ENCODE results near the gene MMP25. TPM values are rescaled to one million over a fixed set of nuclear protein-coding genes. Genes with fewer than 3 reads are reported as not detected.
A peak's percentile ranks its signal among the peaks of the same experiment; 100 is the strongest.

The MMP25 gene
- total and polyA plus RNA-seq, 9 of the 15 experiments (the other 6 are each of a cell fraction or from before 2014, with no cell fraction given), result 0.03 to 0.04 TPM; not detected in 7

DNA sequence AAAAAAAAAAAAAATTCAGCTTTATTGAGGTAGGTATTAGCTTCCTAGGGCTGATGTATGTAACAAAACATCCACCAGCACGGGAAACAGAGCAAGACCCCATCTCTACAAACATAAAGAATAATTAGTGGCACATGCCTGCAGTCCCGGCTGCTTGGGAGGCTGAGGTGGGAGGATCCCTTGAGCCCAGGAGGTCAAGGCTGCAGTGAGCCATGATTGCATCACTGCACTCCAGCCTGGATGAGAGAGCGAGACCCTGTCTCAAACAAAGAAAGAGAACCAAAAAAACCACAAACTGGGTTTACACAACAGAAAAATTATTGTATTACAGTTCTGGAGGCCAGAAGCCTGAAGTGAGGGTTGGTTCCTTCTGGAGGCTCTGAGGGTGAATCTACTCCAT, 4.0 kb upstream of the MMP25 start:
- DNase-seq (ENCODE audit: extremely low read depth in 1 of 4, low spot score in 3 of 4) (no peak), FAIRE-seq (no peak), ATAC-seq (no peak)
- no peak overlapping the region for H3K4me3 ChIP-seq
- H3K9me3 ChIP-seq (replicated peaks; ENCODE audit: control insufficient read depth, insufficient read depth, low read depth, low read length), result no peaks in the 10 kb centered on the region
- peaks cover 43 to 73% of the 10 kb centered on the region in 2 experiments for H3K27me3 ChIP-seq (ENCODE audit: control insufficient read depth in 2 of 2, insufficient read depth in 2 of 2, low read length in 2 of 2)
- TF ChIP-seq, protein P1, sequence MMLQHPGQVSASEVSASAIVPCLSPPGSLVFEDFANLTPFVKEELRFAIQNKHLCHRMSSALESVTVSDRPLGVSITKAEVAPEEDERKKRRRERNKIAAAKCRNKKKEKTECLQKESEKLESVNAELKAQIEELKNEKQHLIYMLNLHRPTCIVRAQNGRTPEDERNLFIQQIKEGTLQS (IDR thresholded peaks at IDR 0.05), result peak; percentile 78
- TF ChIP-seq, protein P1 (CRISPR knock-in tag; conservative IDR thresholded peaks at IDR 0.05), result no peak
- TF ChIP-seq KLF13 (tag; IDR thresholded peaks at IDR 0.05; ENCODE audit: borderline replicate concordance, low read depth), result no peak
- no peak for TF ChIP-seq DNMT1 (IDR thresholded peaks at IDR 0.05)
- no peak for TF ChIP-seq POLR2B (IDR thresholded peaks at IDR 0.05; ENCODE audit: low read depth, partially characterized antibody)
- peak; percentile 53 for TF ChIP-seq CEBPB (tag; IDR thresholded peaks at IDR 0.05)
- peak; percentile 73 for TF ChIP-seq CEBPG (CRISPR knock-in tag; IDR thresholded peaks at IDR 0.05)
- TF ChIP-seq CEBPG (tag; conservative IDR thresholded peaks at IDR 0.05 in 1 of 2, IDR thresholded peaks at IDR 0.05 in 1 of 2), result peak in 1 of 2 experiments; percentile 60; a peak in 2 of 4 replicates
- TF ChIP-seq, protein P2, sequence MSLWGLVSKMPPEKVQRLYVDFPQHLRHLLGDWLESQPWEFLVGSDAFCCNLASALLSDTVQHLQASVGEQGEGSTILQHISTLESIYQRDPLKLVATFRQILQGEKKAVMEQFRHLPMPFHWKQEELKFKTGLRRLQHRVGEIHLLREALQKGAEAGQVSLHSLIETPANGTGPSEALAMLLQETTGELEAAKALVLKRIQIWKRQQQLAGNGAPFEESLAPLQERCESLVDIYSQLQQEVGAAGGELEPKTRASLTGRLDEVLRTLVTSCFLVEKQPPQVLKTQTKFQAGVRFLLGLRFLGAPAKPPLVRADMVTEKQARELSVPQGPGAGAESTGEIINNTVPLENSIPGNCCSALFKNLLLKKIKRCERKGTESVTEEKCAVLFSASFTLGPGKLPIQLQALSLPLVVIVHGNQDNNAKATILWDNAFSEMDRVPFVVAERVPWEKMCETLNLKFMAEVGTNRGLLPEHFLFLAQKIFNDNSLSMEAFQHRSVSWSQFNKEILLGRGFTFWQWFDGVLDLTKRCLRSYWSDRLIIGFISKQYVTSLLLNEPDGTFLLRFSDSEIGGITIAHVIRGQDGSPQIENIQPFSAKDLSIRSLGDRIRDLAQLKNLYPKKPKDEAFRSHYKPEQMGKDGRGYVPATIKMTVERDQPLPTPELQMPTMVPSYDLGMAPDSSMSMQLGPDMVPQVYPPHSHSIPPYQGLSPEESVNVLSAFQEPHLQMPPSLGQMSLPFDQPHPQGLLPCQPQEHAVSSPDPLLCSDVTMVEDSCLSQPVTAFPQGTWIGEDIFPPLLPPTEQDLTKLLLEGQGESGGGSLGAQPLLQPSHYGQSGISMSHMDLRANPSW (CRISPR knock-in tag; IDR thresholded peaks at IDR 0.05), result no peak
- no peak for TF ChIP-seq HDGF (IDR thresholded peaks at IDR 0.05)
- TF ChIP-seq, protein P3, sequence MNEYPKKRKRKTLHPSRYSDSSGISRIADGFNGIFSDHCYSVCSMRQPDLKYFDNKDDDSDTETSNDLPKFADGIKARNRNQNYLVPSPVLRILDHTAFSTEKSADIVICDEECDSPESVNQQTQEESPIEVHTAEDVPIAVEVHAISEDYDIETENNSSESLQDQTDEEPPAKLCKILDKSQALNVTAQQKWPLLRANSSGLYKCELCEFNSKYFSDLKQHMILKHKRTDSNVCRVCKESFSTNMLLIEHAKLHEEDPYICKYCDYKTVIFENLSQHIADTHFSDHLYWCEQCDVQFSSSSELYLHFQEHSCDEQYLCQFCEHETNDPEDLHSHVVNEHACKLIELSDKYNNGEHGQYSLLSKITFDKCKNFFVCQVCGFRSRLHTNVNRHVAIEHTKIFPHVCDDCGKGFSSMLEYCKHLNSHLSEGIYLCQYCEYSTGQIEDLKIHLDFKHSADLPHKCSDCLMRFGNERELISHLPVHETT (CRISPR knock-in tag; conservative IDR thresholded peaks at IDR 0.05 in 1 of 2, IDR thresholded peaks at IDR 0.05 in 1 of 2), result no peak
- H3K27ac ChIP-seq (ENCODE audit: extremely low read depth, low read depth, low read length), result no peak overlapping the region
- H3K9me1 ChIP-seq (ENCODE audit: control insufficient read depth, insufficient read depth, low read length), result no peaks in the 10 kb centered on the region
- WGBS (ENCODE audit: insufficient coverage, low coverage, missing lambda C conversion rate), result 8% methylated on average over 3 of the region's 3 CpGs
- no peak overlapping the region for H3K4me2 ChIP-seq (ENCODE audit: insufficient read depth, low read length)
- ChIA-PET POLR2A (no interaction called here), CTCF (ENCODE audit: low intra/inter-chr PET ratio) (no interaction called here)
- no peak overlapping the region for H3K9ac ChIP-seq (ENCODE audit: insufficient read depth in 1 of 2, low read depth in 2 of 2, low read length in 2 of 2)
- BruUV-seq (replicated peaks), result no TSS peak
- H3K4me1 ChIP-seq (replicated peaks in 1 of 2; ENCODE audit: control insufficient read depth in 2 of 2, insufficient read depth in 2 of 2, low read length in 2 of 2), result peaks cover 0 to 24% of the 10 kb centered on the region in 2 experiments; a peak in 3 of 5 replicates
- intact Hi-C loops (cut with micrococcal nuclease) (no loop called here), in situ Hi-C loops (cut with MboI) (no loop called here)
- H3K79me2 ChIP-seq (ENCODE audit: control insufficient read depth, insufficient read depth, low read length), result no peaks in the 10 kb centered on the region
- H3K36me3 ChIP-seq (ENCODE audit: control insufficient read depth, insufficient read depth, low read length), result no peaks in the 10 kb centered on the region
- no peak overlapping the region for H2AFZ ChIP-seq (ENCODE audit: low read depth, low read length)
- H4K20me1 ChIP-seq (replicated peaks; ENCODE audit: control insufficient read depth, insufficient read depth, low read length), result peaks cover 8% of the 10 kb centered on the region; the same call in 1 of the 2 replicates

Data from K562 (cell line).